Right atrium auricular region (tissue), 2 donors: Measurements from ENCODE around the gene SLC38A2. TPM values are rescaled to one million over a fixed set of nuclear protein-coding genes. Genes with fewer than 3 reads are reported as not detected.
A peak's percentile ranks its signal among the peaks of the same experiment; 100 is the strongest.

ENCODE experiments used
- DNase-seq: peaks from one replicate; pipeline ENCODE4 v3.0.0-alpha.2; 2019; ENCODE audit warnings: low spot score
- H3K27ac ChIP-seq, 2 donors: fragments of 200-600 bp; sonication (generic); 1 replicate in 1 of 2; 2 replicates in 1 of 2; pipeline ENCODE4 v1.5.1; 2016 to 2019
- H3K27me3 ChIP-seq, 2 donors: fragments of 200-600 bp; sonication (generic); one replicate each; pipeline versions ENCODE4 v1.5.1 to v1.6.0; 2017 to 2019
- H3K36me3 ChIP-seq: fragments of 200-600 bp; sonication (generic); one replicate; pipeline ENCODE4 v1.5.1; 2016
- H3K4me1 ChIP-seq, 2 donors: fragments of 200-600 bp; sonication (generic); one replicate each; pipeline versions ENCODE4 v1.5.1 to v1.6.0; 2017 to 2019
- H3K4me3 ChIP-seq, 2 donors: fragments of 200-600 bp; sonication (generic); 1 replicate in 1 of 2; 2 replicates in 1 of 2; pipeline ENCODE4 v1.5.1; 2017 to 2019; ENCODE audit warnings: mild to moderate bottlenecking in 1 of 2, moderate library complexity in 1 of 2
- H3K9me3 ChIP-seq, 2 donors: fragments of 200-600 bp; sonication (generic); one replicate each; pipeline ENCODE4 v1.5.1; 2019
- CTCF ChIP-seq, 2 donors: fragments of 200-600 bp; sonication (generic); IDR thresholded peaks; one replicate each; pipeline ENCODE4 v1.5.1; 2019; ENCODE audit warnings: antibody characterized with exemption in 2 of 2
- total RNA-seq, 2 donors: library from RNA; depleted of rRNA; stranded (reverse); fragments of >200 nt; gene quantifications; one replicate each; pipeline ENCODE4 v1.1.0, GENCODE V29; 2016

Gene SLC38A2
- total RNA-seq, 2 donors from 2014 or later = 192 to 204 TPM

DNA sequence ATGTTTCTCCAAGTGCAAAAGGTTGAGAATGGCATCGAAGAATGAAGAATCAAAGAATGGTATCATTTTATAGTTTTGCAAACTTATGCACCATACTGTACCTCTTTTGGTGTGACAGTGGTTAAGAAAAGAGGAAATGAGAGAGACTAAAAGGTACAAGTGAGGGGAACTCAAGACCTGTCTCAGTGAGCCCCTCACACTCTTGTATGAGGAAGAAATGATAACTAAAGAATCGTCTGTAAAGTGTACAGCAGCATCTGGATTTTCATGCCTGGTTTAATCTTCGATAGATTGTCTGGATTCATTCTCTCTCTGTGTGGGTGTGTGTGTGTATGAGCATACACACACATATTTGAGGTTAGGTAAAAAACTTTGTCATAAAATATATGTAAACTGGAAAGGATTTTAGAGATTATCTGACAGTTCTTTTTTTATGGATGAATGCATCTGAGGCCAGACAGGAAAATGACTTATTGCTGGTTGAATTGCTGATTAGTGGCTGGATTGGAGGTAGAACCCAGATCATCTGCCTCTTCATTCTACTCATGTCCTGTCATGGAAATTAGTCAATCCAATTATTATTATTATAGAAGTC lies 16.0 kb upstream of the SLC38A2 start:
- H3K4me3 ChIP-seq = no peak overlapping the region
- no peak for TF ChIP-seq CTCF (IDR thresholded peaks at IDR 0.05)
- H3K27me3 ChIP-seq = no peaks in the 10 kb centered on the region
- no peak for DNase-seq
- H3K9me3 ChIP-seq = no peaks in the 10 kb centered on the region
- H3K4me1 ChIP-seq = peaks cover 0 to 69% of the 10 kb centered on the region in 2 donors
- H3K36me3 ChIP-seq = no peaks in the 10 kb centered on the region
- H3K27ac ChIP-seq = peak overlapping the region; percentile 18 to 58

DNA sequence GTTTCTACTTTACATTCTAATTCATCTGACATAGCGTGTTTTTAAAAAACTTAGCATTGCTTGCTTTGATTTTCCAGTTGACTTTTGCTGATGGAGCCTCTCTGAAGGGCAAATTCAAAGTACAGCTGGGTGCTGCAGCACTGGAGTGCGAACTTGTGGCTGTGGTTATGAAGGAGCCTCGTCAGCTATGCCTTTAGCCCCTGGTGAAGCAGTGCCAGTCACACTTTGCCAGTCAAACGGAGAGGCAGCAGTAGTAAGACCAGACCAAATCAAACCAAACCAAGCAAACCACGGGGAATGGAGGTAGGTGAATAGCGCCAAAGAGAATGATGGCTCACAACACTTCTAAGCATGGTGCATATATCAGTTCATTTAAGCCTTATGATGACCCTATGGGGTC lies 15.1 kb upstream of the SLC38A2 start:
- Histone ChIP-seq H3K27me3 (no peaks in the 10 kb centered on the region), H3K9me3 (no peaks in the 10 kb centered on the region), H3K4me1 (peaks cover 0 to 70% of the 10 kb centered on the region in 2 donors), H3K36me3 (no peaks in the 10 kb centered on the region), H3K4me3 (peak overlapping the region in 1 of 2 donors; percentile 14), H3K27ac (peak overlapping the region; percentile 99 to 100)
- TF ChIP-seq CTCF (IDR thresholded peaks at IDR 0.05) = no peak
- no peak for DNase-seq

DNA sequence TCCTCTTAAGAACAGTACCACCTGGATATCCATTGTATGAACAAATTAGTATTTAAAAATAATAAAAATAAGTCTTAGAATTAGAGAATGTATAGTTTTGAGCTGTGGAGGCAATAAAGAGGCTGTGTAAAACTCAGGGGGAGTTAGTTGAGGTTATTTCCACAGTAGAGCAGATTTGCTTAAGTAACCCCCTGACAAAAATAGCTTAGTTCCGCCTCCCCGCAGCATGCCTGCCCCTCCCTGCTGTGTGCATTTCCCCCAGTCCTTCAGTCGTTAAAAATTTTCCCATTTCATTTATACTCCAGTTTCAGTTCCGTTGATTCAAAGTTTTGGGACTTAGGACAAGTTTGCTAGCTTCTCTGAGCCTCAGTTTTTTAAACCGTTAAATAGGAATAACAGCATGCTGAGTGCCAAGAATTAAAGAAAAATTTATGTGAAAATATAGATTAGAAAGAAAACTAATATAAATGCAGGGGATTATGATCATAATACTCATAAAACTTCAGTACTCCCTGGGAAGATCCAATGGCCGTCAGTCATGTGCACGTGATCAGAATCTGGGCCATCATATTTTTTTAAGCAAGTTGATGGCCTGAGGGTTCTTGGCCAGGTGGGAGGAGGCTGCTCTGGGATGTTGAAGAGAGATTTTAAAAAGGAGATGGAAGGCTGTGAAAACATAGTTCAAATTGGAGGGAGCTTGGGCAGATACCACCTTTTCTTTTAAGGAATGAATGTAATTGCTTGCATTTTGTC lies 14.5 kb upstream of the SLC38A2 start:
- no peak for TF ChIP-seq CTCF (IDR thresholded peaks at IDR 0.05)
- Histone ChIP-seq H3K4me3 (peak overlapping the region in 1 of 2 donors; percentile 14), H3K27ac (peak overlapping the region; percentile 99 to 100), H3K36me3 (no peaks in the 10 kb centered on the region), H3K27me3 (no peaks in the 10 kb centered on the region), H3K4me1 (peaks cover 0 to 76% of the 10 kb centered on the region in 2 donors), H3K9me3 (no peaks in the 10 kb centered on the region)
- no peak for DNase-seq

DNA sequence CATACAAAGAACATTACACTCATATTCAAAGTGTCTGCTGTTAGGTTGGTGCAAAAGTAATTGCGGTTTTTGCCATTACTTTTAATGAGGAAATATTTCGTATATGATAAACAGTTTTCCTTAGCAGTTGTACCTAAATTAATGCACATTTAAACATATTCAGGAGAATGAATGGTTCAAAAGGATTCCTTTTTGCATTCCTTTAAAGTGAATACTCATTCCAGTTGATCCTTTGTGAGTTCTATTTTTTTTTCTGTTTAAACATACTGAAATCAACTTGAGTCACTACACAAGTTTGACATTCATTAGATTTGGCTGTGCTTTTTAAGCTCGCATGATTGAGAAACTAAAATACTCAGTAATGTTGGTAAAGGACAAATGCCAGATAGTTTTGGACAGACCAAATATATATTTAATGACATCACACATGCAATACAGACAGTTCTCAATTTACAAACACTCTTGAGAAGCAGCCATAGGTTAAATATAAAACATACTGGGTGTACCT lies 13.8 kb upstream of the SLC38A2 start:
- Histone ChIP-seq H3K27me3 (no peaks in the 10 kb centered on the region), H3K27ac (peak overlapping the region; percentile 99 to 100), H3K9me3 (no peaks in the 10 kb centered on the region), H3K36me3 (no peaks in the 10 kb centered on the region), H3K4me1 (peaks cover 0 to 73% of the 10 kb centered on the region in 2 donors), H3K4me3 (peak overlapping the region in 1 of 2 donors; percentile 14)
- no peak for TF ChIP-seq CTCF (IDR thresholded peaks at IDR 0.05)
- DNase-seq = no peak

GRCh38 chr12:46385438-46385837 lies 12.9 kb upstream of the SLC38A2 start:
- no peaks in the 10 kb centered on the region for H3K27me3 ChIP-seq
- H3K4me3 ChIP-seq = no peak overlapping the region
- H3K9me3 ChIP-seq = no peaks in the 10 kb centered on the region
- peaks cover 0 to 64% of the 10 kb centered on the region in 2 donors for H3K4me1 ChIP-seq
- no peak for DNase-seq
- no peak for TF ChIP-seq CTCF (IDR thresholded peaks at IDR 0.05)
- peak overlapping the region; percentile 99 to 100 for H3K27ac ChIP-seq
- no peaks in the 10 kb centered on the region for H3K36me3 ChIP-seq
